GM13977 (cell line): ENCODE measurements around the gene LYRM4.

Experiments used
- DNase-seq: peaks from one replicate; pipeline ENCODE4 v3.0.0; 2012; ENCODE audit warnings: low spot score
- CTCF ChIP-seq: IDR thresholded peaks from 2 replicates; pipeline ENCODE4 v1.5.1; 2012; ENCODE audit warnings: mild to moderate bottlenecking, control low read depth; ENCODE audit not compliant: insufficient read depth; ENCODE audit errors: extremely low read depth, missing control alignments
- in situ Hi-C: fragments of 300-500 bp; cut with MboI; formaldehyde crosslinking; loops from one replicate; pipeline ENCODE4 v1.12.0; 2022; ENCODE audit warnings: low sequenced_read_pairs, low pct_unique_long_range_greater_than_20kb, mixed read lengths, inconsistent platforms; ENCODE audit not compliant: unreplicated experiment

Gene LYRM4

GRCh38 chr6:5090603-5091002 lies 170.1 kb downstream of the LYRM4 start:
- in situ Hi-C loops, result no loop called here
- TF ChIP-seq CTCF, result no peak
- no peak for DNase-seq

GRCh38 chr6:5089481-5090438 lies 171.0 kb downstream of the LYRM4 start:
- no peak for DNase-seq
- in situ Hi-C loops, result no loop called here
- no peak for TF ChIP-seq CTCF

GRCh38 chr6:5088780-5089179 lies 172.0 kb downstream of the LYRM4 start:
- DNase-seq, result no peak
- in situ Hi-C loops, result no loop called here

GRCh38 chr6:5087389-5087788 lies 173.4 kb downstream of the LYRM4 start:
- in situ Hi-C loops, result no loop called here
- no peak for DNase-seq
- TF ChIP-seq CTCF, result no peak

More at GRCh38 chr6:5088780-5089179, 172.0 kb downstream of the LYRM4 start:
- no peak for TF ChIP-seq CTCF

DNA sequence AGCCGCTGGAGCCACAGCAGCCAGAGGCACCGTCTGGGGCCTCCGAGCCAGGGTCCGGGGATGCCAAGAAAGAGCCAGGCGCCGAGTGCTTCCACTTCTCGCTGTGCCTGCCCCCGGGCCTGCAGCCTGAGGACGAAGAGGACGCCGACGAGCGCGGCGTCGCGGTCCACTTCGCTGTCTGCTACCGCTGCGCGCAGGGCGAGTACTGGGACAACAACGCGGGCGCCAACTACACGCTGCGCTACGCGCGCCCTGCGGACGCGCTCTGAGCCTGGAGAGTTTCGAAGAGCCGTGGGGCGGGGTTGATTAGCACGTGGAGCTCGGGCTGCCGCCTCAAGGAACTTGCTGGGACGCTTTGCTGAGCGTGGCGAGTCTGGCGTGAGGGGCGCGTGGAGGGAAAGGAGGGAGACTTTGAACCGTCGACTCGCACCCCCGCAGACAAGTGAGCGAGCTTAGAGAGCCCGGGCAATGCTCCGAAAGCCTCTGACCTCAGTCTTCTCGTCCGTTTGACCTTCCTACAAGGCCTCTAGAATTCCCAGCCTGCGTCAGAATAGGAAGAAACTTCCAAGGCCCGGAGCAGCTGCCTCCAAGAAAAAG lies 174.4 kb downstream of the LYRM4 start:
- DNase-seq, result no peak
- in situ Hi-C loops, result no loop called here

More for the DNA sequence above, 174.4 kb downstream of the LYRM4 start:
- TF ChIP-seq CTCF, result no peak
